Activated CD4-positive, alpha-beta T cell treated with anti-CD3 and anti-CD28 coated beads, Interleukin-2, Interleukin-6, amounts not matched to agents 100 ng/mL and 50 ng/mL, durations not matched to agents 16 hours and 8 hours (primary cell): ENCODE results near the gene USP16.

ENCODE experiments used
- DNase-seq: peaks from one replicate; pipeline ENCODE4 v3.0.0-alpha.2; 2020

The USP16 gene

GRCh38 chr21:29085106-29085752 is 60.8 kb downstream of the USP16 start:
- no peak for DNase-seq

- peak; percentile 51 for DNase-seq
Observed at GRCh38 chr21:29091033-29091432, 66.6 kb downstream of the USP16 start.

GRCh38 chr21:29092102-29092959 is 67.9 kb downstream of the USP16 start:
- peak; percentile 36 for DNase-seq

GRCh38 chr21:29096218-29097015 is 71.9 kb downstream of the USP16 start:
- no peak for DNase-seq

- no peak for DNase-seq
Observed at GRCh38 chr21:29098156-29098555, 73.7 kb downstream of the USP16 start.

- no peak for DNase-seq
Observed at GRCh38 chr21:29102791-29103257, 78.4 kb downstream of the USP16 start.
